K562 (cell line): ENCODE data around the gene LAMTOR1. TPM values are rescaled to one million over a fixed set of nuclear protein-coding genes. Genes with fewer than 3 reads are reported as not detected.

Source experiments
- ATF6 ChIP-seq: sonication (generic); formaldehyde crosslinking; IDR thresholded peaks from 2 replicates; pipeline ENCODE4 v1.4.0; 2020; ENCODE audit warnings: mild to moderate bottlenecking, missing genetic modification reagents
- CTCF ChIP-seq, 3 experiments: IDR thresholded peaks in 2 of 3; conservative IDR thresholded peaks in 1 of 3; 2 replicates each; pipeline ENCODE4 v1.5.1; 2011 to 2012; ENCODE audit warnings: low read length in 3 of 3, mild to moderate bottlenecking in 3 of 3, control low read depth in 2 of 3, improper control_type of control experiment in 1 of 3, inconsistent platforms in 1 of 3, low read depth in 1 of 3, mixed read lengths in 1 of 3, moderate library complexity in 1 of 3; ENCODE audit not compliant: insufficient read depth in 2 of 3
- ELF4 ChIP-seq: fragments of 450-650 bp; formaldehyde crosslinking; IDR thresholded peaks from 2 replicates; pipeline ENCODE4 v1.4.0; 2022; ENCODE audit warnings: missing genetic modification characterization
- FOXJ2 ChIP-seq: fragments of 200-800 bp; sonication (Bioruptor generic); IDR thresholded peaks from 2 replicates; pipeline ENCODE4 v1.6.1; 2016; ENCODE audit warnings: missing genetic modification characterization, missing compliant biosample characterization
- MXI1 ChIP-seq: IDR thresholded peaks from 2 replicates; pipeline ENCODE4 v1.6.1; 2011; ENCODE audit warnings: low read depth, mild to moderate bottlenecking, improper control_type of control experiment, low read length
- NCOR1 ChIP-seq: fragments of 450-650 bp; IDR thresholded peaks from 2 replicates; pipeline ENCODE4 v1.6.1; 2016; ENCODE audit warnings: mild to moderate bottlenecking, moderate library complexity
- RAD21 ChIP-seq, 2 experiments: fragments of 250-450 bp in 1 of 2; fragments of 450-650 bp in 1 of 2; sonication (Bioruptor Pico) in 1 of 2; formaldehyde crosslinking in 1 of 2; IDR thresholded peaks in 1 of 2; conservative IDR thresholded peaks in 1 of 2; 2 replicates each; pipeline versions ENCODE4 v1.4.0 to v1.8.0; 2020 to 2022; ENCODE audit warnings: mild to moderate bottlenecking in 2 of 2, moderate library complexity in 1 of 2
- USF1 ChIP-seq: sonication (generic); formaldehyde crosslinking; IDR thresholded peaks from 2 replicates; pipeline ENCODE4 v1.9.0; 2022; ENCODE audit warnings: mild to moderate bottlenecking, missing genetic modification reagents
- ZC3H4 ChIP-seq: sonication (generic); formaldehyde crosslinking; IDR thresholded peaks from 2 replicates; pipeline ENCODE4 v1.9.0; 2021; ENCODE audit warnings: missing genetic modification reagents, borderline replicate concordance
- ZNF174 ChIP-seq: fragments of 250-450 bp; sonication (Bioruptor Pico); IDR thresholded peaks from 2 replicates; pipeline ENCODE4 v1.4.0; 2020; ENCODE audit warnings: mild to moderate bottlenecking
- ZNF197 ChIP-seq: fragments of 200-800 bp; sonication (Bioruptor generic); IDR thresholded peaks from 2 replicates; pipeline ENCODE4 v1.6.1; 2016; ENCODE audit warnings: low read depth, missing genetic modification characterization, missing compliant biosample characterization
- ZNF583 ChIP-seq: fragments of 250-450 bp; sonication (Bioruptor Pico); IDR thresholded peaks from 2 replicates; pipeline ENCODE4 v1.4.0; 2020
- ZNF592 ChIP-seq: fragments of 450-650 bp; IDR thresholded peaks from 2 replicates; pipeline ENCODE4 v1.6.1; 2017; ENCODE audit warnings: antibody characterized with exemption, mild to moderate bottlenecking
- ZNF639 ChIP-seq, 2 experiments: fragments of 200-800 bp in 1 of 2; sonication (Bioruptor generic) in 1 of 2; sonication (generic) in 1 of 2; formaldehyde crosslinking in 1 of 2; IDR thresholded peaks in 1 of 2; conservative IDR thresholded peaks in 1 of 2; 2 replicates each; pipeline versions ENCODE4 v1.5.0 to v1.6.1; 2016 to 2020; ENCODE audit warnings: missing compliant biosample characterization in 1 of 2, missing genetic modification characterization in 1 of 2, missing genetic modification reagents in 1 of 2
- polyA plus RNA-seq, 8 experiments: library from polyadenylated mRNA; depleted of rRNA in 4 of 8; stranded (reverse) in 5 of 8; unstranded in 3 of 8; fragments of >200 nt; fragmentation: Nextera tagmentation in 2 of 8; fragmentation: Illumina TruSeq in 1 of 8; extraction: Ambion mirVana in 2 of 8; extraction: Trizol in 1 of 8; gene quantifications; 2 replicates each; pipeline versions ENCODE4 v1.2.1 to v1.2.3, GENCODE V29; 2011 to 2014; ENCODE audit warnings: inconsistent platforms in 1 of 8, missing spikeins in 1 of 8
- total RNA-seq, 7 experiments: library from RNA; depleted of rRNA in 6 of 7; stranded (reverse); fragments of >200 nt in 6 of 7; fragmentation: Illumina TruSeq in 2 of 7; extraction: Trizol in 2 of 7; gene quantifications; 2 replicates each; pipeline versions ENCODE4 v1.2.1 to v1.2.3, GENCODE V29; 2011 to 2021; ENCODE audit warnings: low replicate concordance in 1 of 7

Gene LAMTOR1
- total and polyA plus RNA-seq, 9 of the 15 experiments (the other 6 are each of a cell fraction or from before 2014, with no cell fraction given) = 62.6 to 104 (median 85.3) TPM

- TF ChIP-seq FOXJ2 (tag) (0 out of 2 replicates have a peak, but pooled peaks have one; percentile 5), CTCF (IDR thresholded peaks at IDR 0.05 in 2 of 3, conservative IDR thresholded peaks at IDR 0.05 in 1 of 3; ENCODE audit: insufficient read depth in 2 of 3, low read depth in 1 of 3, low read length in 3 of 3) (no peak), ATF6 (CRISPR knock-in tag) (0 out of 2 replicates have a peak, but pooled peaks have one; percentile 20), ZNF197 (CRISPR knock-in tag) (0 out of 2 replicates have a peak, but pooled peaks have one; percentile 31), MXI1 (no peak), ZNF592 (peak; percentile 82), ZC3H4 (CRISPR knock-in tag) (peak; percentile 71; the same call in 1 of the 2 replicates), ZNF174 (CRISPR knock-in tag) (no peak), ZNF639 (CRISPR knock-in tag; conservative IDR thresholded peaks at IDR 0.05 in 1 of 2, IDR thresholded peaks at IDR 0.05 in 1 of 2) (peak in 1 of 2 experiments; percentile 86; a peak in 2 of 4 replicates), ELF4 (CRISPR knock-in tag) (no peak), RAD21 (CRISPR knock-in tag; conservative IDR thresholded peaks at IDR 0.05 in 1 of 2, IDR thresholded peaks at IDR 0.05 in 1 of 2) (0 out of 4 replicates have a peak, but pooled peaks of 1 of the 2 experiments have one; percentile 1), USF1 (no peak; the same call in 1 of the 2 replicates), ZNF583 (CRISPR knock-in tag) (peak; percentile 2; the same call in 1 of the 2 replicates), NCOR1 (peak; percentile 16)
Measured at GRCh38 chr11:72112978-72113808, 10.1 kb upstream of the LAMTOR1 start (continued).
